Esophagus squamous epithelium (tissue), 5 donors: ENCODE results near the gene NR1H2. TPM values are rescaled to one million over a fixed set of nuclear protein-coding genes. Genes with fewer than 3 reads are reported as not detected.

ENCODE experiments used
- DNase-seq: peaks from one replicate; lab custom pipeline; 2025; lab: John Stamatoyannopoulos, UW
- H3K27ac ChIP-seq, 4 donors: fragments of 200-600 bp; sonication (generic); one replicate each; pipeline ENCODE4 v1.5.1; 2016 to 2019; ENCODE audit warnings: mild to moderate bottlenecking in 1 of 4
- H3K27me3 ChIP-seq, 4 donors: fragments of 200-600 bp; sonication (generic); 1 replicate in 3 of 4; 2 replicates in 1 of 4; pipeline versions ENCODE4 v1.5.1 to v1.6.0; 2017 to 2021; ENCODE audit warnings: antibody characterized with exemption in 1 of 4
- H3K36me3 ChIP-seq, 3 donors: fragments of 200-600 bp; sonication (generic); one replicate each; pipeline ENCODE4 v1.5.1; 2016 to 2019
- H3K4me1 ChIP-seq, 3 donors: fragments of 200-600 bp; sonication (generic); one replicate each; pipeline ENCODE4 v1.5.1; 2017 to 2019
- H3K4me3 ChIP-seq, 4 donors: fragments of 200-600 bp; sonication (generic); 1 replicate in 3 of 4; 2 replicates in 1 of 4; pipeline ENCODE4 v1.5.1; 2016 to 2019; ENCODE audit warnings: mild to moderate bottlenecking in 2 of 4, moderate library complexity in 1 of 4
- H3K9me3 ChIP-seq, 3 donors: fragments of 200-600 bp; sonication (generic); one replicate each; pipeline ENCODE4 v1.5.1; 2016 to 2019
- CTCF ChIP-seq, 6 experiments: fragments of 450-650 bp in 4 of 6; fragments of 200-600 bp in 2 of 6; sonication (generic) in 2 of 6; IDR thresholded peaks; one replicate each; pipeline ENCODE4 v1.5.1; 2016 to 2019; ENCODE audit warnings: antibody characterized with exemption in 6 of 6, mild to moderate bottlenecking in 4 of 6, moderate library complexity in 4 of 6
- POLR2A ChIP-seq, 4 donors: fragments of 450-650 bp; IDR thresholded peaks; one replicate each; pipeline ENCODE4 v1.6.1; 2017; ENCODE audit warnings: antibody characterized with exemption in 4 of 4, mild to moderate bottlenecking in 4 of 4, moderate library complexity in 3 of 4
- WGBS, 2 donors: methylation state at CpG; one replicate each; pipeline ENCODE4 v1.1.5; 2018; 5-methylcytosine and 5-hydroxymethylcytosine counted together
- intact Hi-C: fragments of 100-400 bp; cut with DNase I; formaldehyde crosslinking; loops from one replicate; pipeline ENCODE4 v1.15.0; 2022
- total RNA-seq, 4 donors: library from RNA; depleted of rRNA; stranded (reverse); fragments of >200 nt; gene quantifications; one replicate each; pipeline ENCODE4 v1.1.0, GENCODE V29; 2016
- donor health status: DM: yes; HTN: yes; CAD: no.

The NR1H2 gene
- total RNA-seq, 4 donors from 2014 or later: 48.6 to 84.1 (median 68.1) TPM

DNA sequence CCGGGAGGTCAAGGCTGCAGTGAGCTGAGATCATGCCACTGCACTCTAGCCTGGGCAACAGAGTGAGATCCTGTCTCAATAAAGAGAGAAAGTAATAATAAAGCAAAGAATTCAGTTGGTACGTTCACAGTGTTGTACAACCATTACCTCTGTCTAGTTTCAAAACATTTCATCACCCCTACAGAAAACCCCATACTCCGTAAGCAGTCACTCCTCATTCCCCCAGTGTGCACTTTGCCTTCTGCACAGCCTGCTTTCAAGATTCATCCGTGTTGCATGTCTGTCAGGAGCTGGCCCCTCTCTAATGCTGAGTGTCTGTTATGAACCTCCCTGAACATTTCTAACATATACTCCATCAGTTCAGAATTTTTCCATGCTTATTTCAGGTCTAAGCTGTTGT is 17.3 kb downstream of the NR1H2 start:
- WGBS, 2 donors: 94% methylated on average over 4 of the region's 4 CpGs
- no peak overlapping the region for H3K27ac ChIP-seq
- no peaks in the 10 kb centered on the region for H3K4me1 ChIP-seq
- no peak overlapping the region for H3K4me3 ChIP-seq
- H3K36me3 ChIP-seq: peaks cover 0 to 33% (median 0%) of the 10 kb centered on the region in 3 donors
- TF ChIP-seq CTCF (IDR thresholded peaks at IDR 0.05): no peak
- TF ChIP-seq POLR2A (IDR thresholded peaks at IDR 0.05): no peak
- DNase-seq: no peak
- no peaks in the 10 kb centered on the region for H3K9me3 ChIP-seq
- no peaks in the 10 kb centered on the region for H3K27me3 ChIP-seq
- intact Hi-C loops: no loop called here

- Histone ChIP-seq H3K36me3 (peaks cover 0 to 38% (median 0%) of the 10 kb centered on the region in 3 donors), H3K9me3 (no peaks in the 10 kb centered on the region), H3K27me3 (no peaks in the 10 kb centered on the region), H3K4me1 (no peaks in the 10 kb centered on the region), H3K27ac (no peak overlapping the region), H3K4me3 (no peak overlapping the region)
- intact Hi-C loops: no loop called here
- DNase-seq: no peak
- TF ChIP-seq CTCF (IDR thresholded peaks at IDR 0.05) (no peak), POLR2A (IDR thresholded peaks at IDR 0.05) (no peak)
- WGBS, 2 donors: 84 to 86% methylated on average over 4 to 8 of the region's 9 CpGs
Observed at GRCh38 chr19:50394017-50394416, 17.8 kb downstream of the NR1H2 start.

GRCh38 chr19:50398675-50399367 is 22.6 kb downstream of the NR1H2 start:
- H3K36me3 ChIP-seq: peaks cover 4 to 44% (median 18%) of the 10 kb centered on the region in 3 donors
- no peak overlapping the region for H3K27ac ChIP-seq
- TF ChIP-seq CTCF (IDR thresholded peaks at IDR 0.05) (no peak), POLR2A (IDR thresholded peaks at IDR 0.05) (no peak)
- 85 to 89% methylated on average over 7 to 13 of the region's 13 CpGs for WGBS, 2 donors
- H3K4me3 ChIP-seq: no peak overlapping the region
- intact Hi-C loops: no loop called here
- no peak for DNase-seq
- no peaks in the 10 kb centered on the region for H3K27me3 ChIP-seq
- H3K9me3 ChIP-seq: no peaks in the 10 kb centered on the region
- H3K4me1 ChIP-seq: no peaks in the 10 kb centered on the region

GRCh38 chr19:50399368-50399745 is 23.1 kb downstream of the NR1H2 start:
- no peak overlapping the region for H3K4me3 ChIP-seq
- no peaks in the 10 kb centered on the region for H3K9me3 ChIP-seq
- 97 to 100% methylated on average over 2 to 9 of the region's 10 CpGs for WGBS, 2 donors
- H3K4me1 ChIP-seq: no peaks in the 10 kb centered on the region
- peaks cover 4 to 44% (median 18%) of the 10 kb centered on the region in 3 donors for H3K36me3 ChIP-seq
- H3K27me3 ChIP-seq: no peaks in the 10 kb centered on the region
- intact Hi-C loops: no loop called here
- no peak for DNase-seq
- no peak for TF ChIP-seq CTCF (IDR thresholded peaks at IDR 0.05)
- no peak for TF ChIP-seq POLR2A (IDR thresholded peaks at IDR 0.05)
- no peak overlapping the region for H3K27ac ChIP-seq

- no peak overlapping the region for H3K27ac ChIP-seq
- no peaks in the 10 kb centered on the region for H3K27me3 ChIP-seq
- H3K36me3 ChIP-seq: peaks cover 9 to 56% (median 18%) of the 10 kb centered on the region in 3 donors
- WGBS, 2 donors: 88 to 92% methylated on average over 19 to 22 of the region's 48 CpGs
- DNase-seq: no peak
- no peak overlapping the region for H3K4me3 ChIP-seq
- H3K9me3 ChIP-seq: no peaks in the 10 kb centered on the region
- TF ChIP-seq CTCF (IDR thresholded peaks at IDR 0.05) (no peak), POLR2A (IDR thresholded peaks at IDR 0.05) (no peak)
- intact Hi-C loops: no loop called here
- no peaks in the 10 kb centered on the region for H3K4me1 ChIP-seq
Observed at GRCh38 chr19:50401605-50402450, 25.6 kb downstream of the NR1H2 start.
